ENCODE data around the gene TSPAN8. TPM values are rescaled to one million over a fixed set of nuclear protein-coding genes. Genes with fewer than 3 reads are reported as not detected.

TSPAN8 gene
- total and polyA plus RNA-seq, 5 donors from 2014 or later = not detected

DNA sequence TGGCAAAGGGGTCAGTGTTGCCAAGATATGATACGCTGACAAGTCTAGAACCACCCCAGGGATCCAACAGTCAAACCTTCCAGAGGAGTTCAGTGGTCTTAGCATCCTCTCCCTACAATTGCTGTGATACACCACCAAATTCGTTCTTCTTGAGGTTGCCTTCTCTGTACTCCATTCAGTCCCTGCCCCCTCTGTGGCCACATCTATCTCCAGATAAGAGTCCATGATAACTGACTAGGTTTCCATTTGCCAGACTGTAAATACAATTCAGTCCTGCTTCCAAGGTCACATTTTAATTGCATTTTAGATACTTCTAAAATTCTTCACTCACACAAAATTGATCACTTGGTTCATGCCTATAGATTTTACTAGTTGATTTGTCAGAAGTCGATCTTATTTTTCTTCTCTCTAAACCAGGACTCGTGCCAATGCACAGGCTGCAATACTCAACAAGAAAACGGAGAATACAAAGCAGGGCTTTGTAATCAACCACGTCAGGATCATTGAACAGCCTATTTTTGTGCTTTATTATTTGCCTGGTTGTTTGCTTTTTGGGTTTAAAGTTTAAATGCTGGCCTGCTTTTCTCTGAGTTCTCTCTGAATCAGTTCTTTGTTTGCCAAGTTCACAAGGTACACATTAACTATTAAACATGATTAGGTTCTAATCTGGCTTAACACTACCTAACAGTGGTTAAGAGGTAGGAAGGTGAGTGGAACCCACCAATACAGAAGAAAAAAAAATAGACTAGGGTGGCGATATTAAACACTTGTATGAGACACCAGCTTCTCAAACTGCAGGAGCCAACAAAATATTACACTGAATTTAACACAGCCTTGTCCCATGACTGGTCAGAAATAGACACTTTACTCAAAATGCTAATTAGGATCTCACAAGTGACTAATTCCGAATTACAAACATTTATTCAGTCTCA lies 5.3 kb upstream of the TSPAN8 start:
- H3K36me3 Mint-ChIP-seq = no peaks in the 10 kb centered on the region
- no peaks in the 10 kb centered on the region for H3K27me3 ChIP-seq (ENCODE audit: control insufficient read depth, insufficient read depth, low read length)
- no peaks in the 10 kb centered on the region for H3K9me3 ChIP-seq (ENCODE audit: control insufficient read depth in 2 of 2, low read length in 2 of 2)
- no peak overlapping the region for H3K4me3 ChIP-seq (ENCODE audit: low read depth, low read length)
- no peaks in the 10 kb centered on the region for H3K27me3 Mint-ChIP-seq
- no peak overlapping the region for H3K4me3 Mint-ChIP-seq
- H3K27ac Mint-ChIP-seq = no peak overlapping the region
- no peaks in the 10 kb centered on the region for H3K4me1 ChIP-seq (ENCODE audit: control insufficient read depth, insufficient read depth, low read length, poor library complexity, severe bottlenecking)
- ATAC-seq (ENCODE audit: low read depth in 2 of 2) (no peak), DNase-seq (no peak)
- H3K4me1 Mint-ChIP-seq = no peaks in the 10 kb centered on the region
- no peak overlapping the region for H3K27ac ChIP-seq (ENCODE audit: insufficient read depth, low read length, poor library complexity, severe bottlenecking)
- H3K36me3 ChIP-seq (ENCODE audit: control insufficient read depth, insufficient read depth, low read length) = no peaks in the 10 kb centered on the region
- peaks cover 0 to 12% (median 3%) of the 10 kb centered on the region in 7 donors for H3K9me3 Mint-ChIP-seq

- Mint-ChIP-seq H3K4me1 (no peaks in the 10 kb centered on the region), H3K36me3 (no peaks in the 10 kb centered on the region), H3K27me3 (no peaks in the 10 kb centered on the region), H3K4me3 (no peak overlapping the region), H3K27ac (no peak overlapping the region), H3K9me3 (peaks cover 0 to 5% (median 0%) of the 10 kb centered on the region in 7 donors)
- ATAC-seq (ENCODE audit: low read depth in 2 of 2) (no peak), DNase-seq (no peak)
- no peaks in the 10 kb centered on the region for H3K36me3 ChIP-seq (ENCODE audit: control insufficient read depth, insufficient read depth, low read length)
- no peak overlapping the region for H3K4me3 ChIP-seq (ENCODE audit: low read depth, low read length)
- no peaks in the 10 kb centered on the region for H3K4me1 ChIP-seq (ENCODE audit: control insufficient read depth, insufficient read depth, low read length, poor library complexity, severe bottlenecking)
- H3K27ac ChIP-seq (ENCODE audit: insufficient read depth, low read length, poor library complexity, severe bottlenecking) = no peak overlapping the region
- no peaks in the 10 kb centered on the region for H3K27me3 ChIP-seq (ENCODE audit: control insufficient read depth, insufficient read depth, low read length)
- no peaks in the 10 kb centered on the region for H3K9me3 ChIP-seq (ENCODE audit: control insufficient read depth in 2 of 2, low read length in 2 of 2)
These were observed 3.8 kb upstream of the TSPAN8 start for GRCh38 chr12:71161591-71161990.

- Mint-ChIP-seq H3K4me3 (no peak overlapping the region), H3K4me1 (no peaks in the 10 kb centered on the region), H3K36me3 (no peaks in the 10 kb centered on the region), H3K27me3 (no peaks in the 10 kb centered on the region), H3K9me3 (peaks cover 0 to 5% (median 0%) of the 10 kb centered on the region in 7 donors), H3K27ac (no peak overlapping the region)
- ATAC-seq (ENCODE audit: low read depth in 2 of 2) (no peak), DNase-seq (no peak)
- no peaks in the 10 kb centered on the region for H3K9me3 ChIP-seq (ENCODE audit: control insufficient read depth in 2 of 2, low read length in 2 of 2)
- H3K27me3 ChIP-seq (ENCODE audit: control insufficient read depth, insufficient read depth, low read length) = no peaks in the 10 kb centered on the region
- no peak overlapping the region for H3K27ac ChIP-seq (ENCODE audit: insufficient read depth, low read length, poor library complexity, severe bottlenecking)
- H3K4me3 ChIP-seq (ENCODE audit: low read depth, low read length) = no peak overlapping the region
- H3K4me1 ChIP-seq (ENCODE audit: control insufficient read depth, insufficient read depth, low read length, poor library complexity, severe bottlenecking) = no peaks in the 10 kb centered on the region
- H3K36me3 ChIP-seq (ENCODE audit: control insufficient read depth, insufficient read depth, low read length) = no peaks in the 10 kb centered on the region
These were observed 2.8 kb upstream of the TSPAN8 start for GRCh38 chr12:71160585-71160984.

- no peak for ATAC-seq (ENCODE audit: low read depth in 2 of 2)
- Mint-ChIP-seq H3K4me1 (no peaks in the 10 kb centered on the region), H3K27me3 (no peaks in the 10 kb centered on the region), H3K36me3 (no peaks in the 10 kb centered on the region), H3K27ac (no peak overlapping the region), H3K9me3 (peaks cover 0 to 5% (median 0%) of the 10 kb centered on the region in 7 donors), H3K4me3 (no peak overlapping the region)
- Histone ChIP-seq H3K27me3 (ENCODE audit: control insufficient read depth, insufficient read depth, low read length) (no peaks in the 10 kb centered on the region), H3K4me3 (ENCODE audit: low read depth, low read length) (no peak overlapping the region), H3K27ac (ENCODE audit: insufficient read depth, low read length, poor library complexity, severe bottlenecking) (no peak overlapping the region), H3K4me1 (ENCODE audit: control insufficient read depth, insufficient read depth, low read length, poor library complexity, severe bottlenecking) (no peaks in the 10 kb centered on the region), H3K36me3 (ENCODE audit: control insufficient read depth, insufficient read depth, low read length) (no peaks in the 10 kb centered on the region), H3K9me3 (ENCODE audit: control insufficient read depth in 2 of 2, low read length in 2 of 2) (no peaks in the 10 kb centered on the region)
- DNase-seq = no peak
These were observed 2.1 kb upstream of the TSPAN8 start for GRCh38 chr12:71159878-71160277.

GRCh38 chr12:71159264-71159663 lies 1.5 kb upstream of the TSPAN8 start:
- Mint-ChIP-seq H3K27me3 (no peaks in the 10 kb centered on the region), H3K27ac (no peak overlapping the region), H3K9me3 (peaks cover 0 to 5% (median 0%) of the 10 kb centered on the region in 7 donors), H3K4me3 (no peak overlapping the region), H3K36me3 (no peaks in the 10 kb centered on the region), H3K4me1 (no peaks in the 10 kb centered on the region)
- no peak for DNase-seq
- no peak overlapping the region for H3K27ac ChIP-seq (ENCODE audit: insufficient read depth, low read length, poor library complexity, severe bottlenecking)
- ATAC-seq (ENCODE audit: low read depth in 2 of 2) = no peak
- no peaks in the 10 kb centered on the region for H3K27me3 ChIP-seq (ENCODE audit: control insufficient read depth, insufficient read depth, low read length)
- H3K9me3 ChIP-seq (ENCODE audit: control insufficient read depth in 2 of 2, low read length in 2 of 2) = no peaks in the 10 kb centered on the region
- no peak overlapping the region for H3K4me3 ChIP-seq (ENCODE audit: low read depth, low read length)
- no peaks in the 10 kb centered on the region for H3K4me1 ChIP-seq (ENCODE audit: control insufficient read depth, insufficient read depth, low read length, poor library complexity, severe bottlenecking)
- no peaks in the 10 kb centered on the region for H3K36me3 ChIP-seq (ENCODE audit: control insufficient read depth, insufficient read depth, low read length)

- peaks cover 0 to 5% (median 0%) of the 10 kb centered on the region in 7 donors for H3K9me3 Mint-ChIP-seq
- DNase-seq = no peak
- Histone ChIP-seq H3K4me3 (ENCODE audit: low read depth, low read length) (no peak overlapping the region), H3K36me3 (ENCODE audit: control insufficient read depth, insufficient read depth, low read length) (no peaks in the 10 kb centered on the region), H3K9me3 (ENCODE audit: control insufficient read depth in 2 of 2, low read length in 2 of 2) (no peaks in the 10 kb centered on the region), H3K27ac (ENCODE audit: insufficient read depth, low read length, poor library complexity, severe bottlenecking) (no peak overlapping the region), H3K4me1 (ENCODE audit: control insufficient read depth, insufficient read depth, low read length, poor library complexity, severe bottlenecking) (no peaks in the 10 kb centered on the region), H3K27me3 (ENCODE audit: control insufficient read depth, insufficient read depth, low read length) (no peaks in the 10 kb centered on the region)
- ATAC-seq (ENCODE audit: low read depth in 2 of 2) = no peak
- H3K27ac Mint-ChIP-seq = no peak overlapping the region
- H3K27me3 Mint-ChIP-seq = no peaks in the 10 kb centered on the region
- no peak overlapping the region for H3K4me3 Mint-ChIP-seq
- H3K36me3 Mint-ChIP-seq = no peaks in the 10 kb centered on the region
- no peaks in the 10 kb centered on the region for H3K4me1 Mint-ChIP-seq
These were observed 623 bp upstream of the TSPAN8 start for GRCh38 chr12:71158361-71158882.

DNA sequence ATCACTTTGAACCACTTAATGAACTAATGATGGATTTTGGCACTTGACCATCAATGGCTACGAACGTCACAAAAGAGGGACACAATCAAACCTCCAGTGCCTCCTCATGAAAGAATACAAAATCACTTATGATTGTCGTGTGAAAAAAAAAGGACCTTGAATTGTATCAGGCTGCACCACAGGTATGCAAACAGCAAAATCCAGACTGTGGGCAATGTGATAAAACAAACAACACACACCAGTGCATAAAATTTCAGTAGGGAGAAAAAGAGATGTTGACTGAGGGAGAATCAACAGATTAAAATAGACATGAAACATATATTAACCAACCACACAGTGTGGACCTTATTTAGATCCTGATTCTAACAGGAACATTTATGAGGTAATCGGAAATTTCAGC lies 2.6 kb downstream of the TSPAN8 start:
- Mint-ChIP-seq H3K36me3 (no peaks in the 10 kb centered on the region), H3K4me1 (no peaks in the 10 kb centered on the region), H3K4me3 (no peak overlapping the region), H3K27me3 (no peaks in the 10 kb centered on the region), H3K27ac (no peak overlapping the region), H3K9me3 (peaks cover 0 to 10% (median 1%) of the 10 kb centered on the region in 7 donors)
- Histone ChIP-seq H3K9me3 (ENCODE audit: control insufficient read depth in 2 of 2, low read length in 2 of 2) (peaks cover 0 to 3% of the 10 kb centered on the region in 2 experiments), H3K27me3 (ENCODE audit: control insufficient read depth, insufficient read depth, low read length) (no peaks in the 10 kb centered on the region), H3K27ac (ENCODE audit: insufficient read depth, low read length, poor library complexity, severe bottlenecking) (no peak overlapping the region), H3K4me1 (ENCODE audit: control insufficient read depth, insufficient read depth, low read length, poor library complexity, severe bottlenecking) (no peaks in the 10 kb centered on the region), H3K36me3 (ENCODE audit: control insufficient read depth, insufficient read depth, low read length) (no peaks in the 10 kb centered on the region), H3K4me3 (ENCODE audit: low read depth, low read length) (no peak overlapping the region)
- DNase-seq = no peak
- ATAC-seq (ENCODE audit: low read depth in 2 of 2) = no peak

GRCh38 chr12:71152851-71153250 lies 4.9 kb downstream of the TSPAN8 start:
- no peak for ATAC-seq (ENCODE audit: low read depth in 2 of 2)
- Mint-ChIP-seq H3K27ac (no peak overlapping the region), H3K4me3 (no peak overlapping the region), H3K27me3 (no peaks in the 10 kb centered on the region), H3K9me3 (peaks cover 0 to 17% (median 1%) of the 10 kb centered on the region in 7 donors), H3K36me3 (no peaks in the 10 kb centered on the region), H3K4me1 (no peaks in the 10 kb centered on the region)
- no peak for DNase-seq
- peaks cover 0 to 5% of the 10 kb centered on the region in 2 experiments for H3K9me3 ChIP-seq (ENCODE audit: control insufficient read depth in 2 of 2, low read length in 2 of 2)
- H3K4me1 ChIP-seq (ENCODE audit: control insufficient read depth, insufficient read depth, low read length, poor library complexity, severe bottlenecking) = no peaks in the 10 kb centered on the region
- H3K27ac ChIP-seq (ENCODE audit: insufficient read depth, low read length, poor library complexity, severe bottlenecking) = no peak overlapping the region
- no peaks in the 10 kb centered on the region for H3K27me3 ChIP-seq (ENCODE audit: control insufficient read depth, insufficient read depth, low read length)
- H3K4me3 ChIP-seq (ENCODE audit: low read depth, low read length) = no peak overlapping the region
- H3K36me3 ChIP-seq (ENCODE audit: control insufficient read depth, insufficient read depth, low read length) = no peaks in the 10 kb centered on the region
